HG02973 (cell line): ENCODE results near the gene ADGRG1.
"Not testable (repeated sequence)": the region's sequence is repeated elsewhere in the genome, so short reads cannot be mapped to it uniquely, and the experiment has no call there.

Experiments used
- ATAC-seq: cut with Tn5 transposase; IDR thresholded peaks from one replicate; pipeline ENCODE4 v1.9.1; 2021; ENCODE audit warnings: moderate library complexity; ENCODE audit not compliant: unreplicated experiment

The ADGRG1 gene

GRCh38 chr16:57628008-57628781, at the start of gene ADGRG1:
ADGRG1 (plus strand) TSS chr16:57628630; CDS start chr16:57650288, 21,658 bp downstream.
- ATAC-seq, result no peak

- no peak for ATAC-seq
Observed at GRCh38 chr16:57579361-57579665, 49.1 kb upstream of the ADGRG1 start.

DNA sequence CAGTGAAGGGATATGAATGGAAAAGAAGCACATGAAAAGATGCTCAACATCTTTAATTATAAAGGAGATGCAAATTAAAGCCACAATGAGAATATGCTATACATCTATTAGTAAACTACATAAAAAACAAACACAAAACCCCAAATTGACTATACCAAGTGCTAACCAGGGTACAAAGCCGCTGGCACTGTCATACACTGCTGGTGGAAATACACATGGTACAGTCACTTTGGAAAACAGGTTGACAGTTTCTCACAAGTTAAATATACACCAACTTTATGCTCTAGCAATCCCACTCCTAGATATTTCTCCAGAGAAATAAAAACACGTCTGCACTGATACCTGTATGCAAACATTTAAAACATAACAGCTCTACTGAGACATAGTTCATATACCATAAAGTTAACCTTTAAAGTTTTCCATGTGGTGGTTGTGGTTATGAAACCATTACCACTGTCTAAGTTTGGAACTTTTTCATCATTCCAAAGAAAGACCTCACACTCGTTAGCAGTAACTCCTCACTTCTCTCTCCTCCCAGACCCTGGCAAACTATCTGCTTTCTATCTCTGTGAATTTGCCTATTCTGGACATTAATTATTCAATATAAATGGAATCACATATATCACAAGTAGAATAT, 43.3 kb upstream of the ADGRG1 start:
- ATAC-seq, result no peak

- no peak for ATAC-seq
Observed at GRCh38 chr16:57588831-57589230, 39.6 kb upstream of the ADGRG1 start.

GRCh38 chr16:57589374-57589773, 39.1 kb upstream of the ADGRG1 start:
- ATAC-seq, result no peak

DNA sequence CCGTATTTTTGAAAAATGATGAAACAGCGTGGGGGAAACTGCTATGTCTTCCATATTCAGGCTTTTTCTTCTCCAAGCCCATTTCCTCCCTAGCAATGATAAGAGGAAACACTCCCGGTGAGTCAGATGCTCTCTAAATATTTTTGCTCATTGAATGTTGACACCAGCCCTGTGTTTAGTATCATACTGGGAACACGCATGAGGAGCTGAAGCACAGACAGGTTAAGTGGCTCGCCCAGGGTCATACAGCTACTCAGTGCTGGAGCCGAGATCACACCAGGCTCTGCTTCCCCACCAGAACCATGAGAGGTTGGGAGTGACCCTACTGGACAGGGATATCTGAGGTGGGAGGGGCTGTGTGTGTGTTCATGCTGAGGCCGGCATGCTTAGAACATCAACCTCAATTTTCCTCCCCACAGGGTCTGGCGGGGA, 37.8 kb upstream of the ADGRG1 start:
- no peak for ATAC-seq

DNA sequence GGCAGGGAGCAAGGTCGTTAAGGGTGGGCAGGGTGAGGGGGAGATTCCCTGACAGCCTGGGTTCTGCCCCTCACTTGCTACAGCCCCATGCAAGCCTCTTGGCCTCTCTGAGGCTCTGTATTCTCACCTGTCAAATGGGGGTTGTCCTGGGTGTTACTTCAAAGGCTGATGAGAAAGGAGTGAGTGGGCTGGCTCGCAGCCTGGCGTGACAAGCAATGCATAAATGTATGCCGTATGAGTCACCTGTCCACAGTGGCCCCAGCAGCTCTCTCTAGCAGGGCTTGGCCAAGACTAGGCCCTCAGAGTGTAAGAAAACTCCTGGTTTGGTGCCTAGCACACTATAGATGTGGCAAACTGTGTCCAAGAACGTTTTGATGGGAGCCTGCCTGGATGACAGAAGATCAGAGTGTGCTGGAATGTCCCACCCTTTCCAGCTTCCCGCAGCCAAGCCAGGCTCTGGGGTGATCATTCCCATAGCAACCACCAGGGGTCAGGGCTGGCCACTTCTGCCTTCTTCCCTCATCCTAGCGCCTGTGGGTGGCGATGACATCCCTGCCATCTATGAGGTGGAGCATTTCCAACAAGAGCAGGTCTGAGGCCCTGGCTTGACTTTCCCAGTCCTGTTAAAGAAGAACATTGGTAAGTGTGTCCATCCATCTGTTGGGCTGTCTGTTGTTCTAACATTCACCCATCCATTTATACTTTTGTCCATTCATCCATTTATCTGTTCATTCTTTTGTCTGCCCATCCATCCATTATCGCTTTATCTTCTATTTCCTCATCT, 37.2 kb upstream of the ADGRG1 start:
- ATAC-seq, result peak; percentile 72

DNA sequence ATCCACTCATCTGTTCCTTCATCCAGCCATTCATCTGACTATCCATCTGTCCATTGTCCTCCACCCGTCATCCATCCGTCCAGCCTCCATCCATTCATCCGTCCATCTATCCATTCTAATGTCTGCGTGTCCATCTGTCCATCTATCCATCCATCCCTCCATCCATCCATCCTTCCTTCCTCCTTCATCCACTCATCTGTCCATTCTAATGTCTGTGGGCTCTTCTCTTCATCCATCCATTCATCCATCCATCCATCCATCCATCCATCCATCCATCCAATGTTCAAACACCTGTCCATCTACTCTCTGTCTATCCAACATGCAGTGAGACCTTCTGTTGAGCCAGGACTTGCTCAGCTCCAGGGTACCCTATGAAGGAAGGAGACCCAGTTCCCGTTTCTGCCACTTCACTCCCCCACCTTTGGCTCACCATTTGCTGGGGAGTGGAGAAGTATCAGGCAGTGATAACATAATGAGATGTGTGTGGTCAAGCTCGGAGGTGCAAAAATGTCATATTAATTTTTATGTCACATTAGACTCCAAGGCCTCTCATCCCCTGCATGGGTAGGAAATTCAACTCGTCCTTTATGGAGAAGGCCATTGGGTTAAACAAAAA, 36.5 kb upstream of the ADGRG1 start:
- no peak for ATAC-seq

GRCh38 chr16:57592591-57593003, 35.8 kb upstream of the ADGRG1 start:
- ATAC-seq, result no peak

GRCh38 chr16:57593021-57593420, 35.4 kb upstream of the ADGRG1 start:
- no peak for ATAC-seq

GRCh38 chr16:57593990-57594389, 34.4 kb upstream of the ADGRG1 start:
- no peak for ATAC-seq

DNA sequence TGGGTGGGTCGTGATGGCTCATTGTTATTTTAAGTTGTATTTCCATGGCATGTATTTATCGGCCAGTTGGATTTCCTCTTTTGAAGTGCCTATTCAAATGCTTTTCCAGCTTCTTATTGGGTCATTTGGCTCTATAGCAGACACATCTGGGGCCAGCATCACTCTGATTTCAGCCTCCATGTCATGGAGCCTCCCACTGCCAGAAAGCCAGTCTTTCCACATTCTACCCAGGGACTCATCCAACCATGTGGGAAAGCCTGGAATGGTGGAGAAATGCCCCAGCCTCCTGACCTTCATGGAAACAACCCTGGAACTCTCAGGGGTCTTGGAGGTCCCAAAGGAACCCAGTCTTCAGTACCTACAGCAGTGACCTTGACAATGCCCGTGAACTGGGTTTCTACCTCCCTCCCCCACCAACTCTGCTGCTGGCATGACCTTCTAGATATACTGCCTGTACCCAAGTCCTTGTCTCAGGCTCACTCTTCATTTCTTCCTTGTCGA, 33.8 kb upstream of the ADGRG1 start:
- no peak for ATAC-seq

DNA sequence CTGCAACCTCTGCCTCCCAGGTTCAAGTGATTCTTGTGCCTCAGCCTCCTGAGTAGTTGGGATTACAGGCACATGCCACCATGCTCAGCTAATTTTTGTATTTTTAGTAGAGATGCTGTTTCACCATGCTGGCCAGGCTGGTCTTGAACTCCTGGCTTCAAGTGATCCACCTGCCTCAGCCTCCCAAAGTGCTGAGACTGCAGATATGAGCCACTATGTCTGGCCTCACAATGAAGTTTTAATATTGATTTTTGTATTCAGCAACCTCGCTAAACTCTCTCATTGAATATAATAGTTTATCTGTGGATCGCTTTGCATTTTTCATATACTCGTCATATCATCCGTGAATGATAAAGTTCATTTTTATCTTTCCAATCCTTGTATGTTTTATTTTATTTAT, 32.2 kb upstream of the ADGRG1 start:
- not testable (repeated sequence) for ATAC-seq

- no peak for ATAC-seq
Observed at GRCh38 chr16:57598437-57598836, 30.0 kb upstream of the ADGRG1 start.

DNA sequence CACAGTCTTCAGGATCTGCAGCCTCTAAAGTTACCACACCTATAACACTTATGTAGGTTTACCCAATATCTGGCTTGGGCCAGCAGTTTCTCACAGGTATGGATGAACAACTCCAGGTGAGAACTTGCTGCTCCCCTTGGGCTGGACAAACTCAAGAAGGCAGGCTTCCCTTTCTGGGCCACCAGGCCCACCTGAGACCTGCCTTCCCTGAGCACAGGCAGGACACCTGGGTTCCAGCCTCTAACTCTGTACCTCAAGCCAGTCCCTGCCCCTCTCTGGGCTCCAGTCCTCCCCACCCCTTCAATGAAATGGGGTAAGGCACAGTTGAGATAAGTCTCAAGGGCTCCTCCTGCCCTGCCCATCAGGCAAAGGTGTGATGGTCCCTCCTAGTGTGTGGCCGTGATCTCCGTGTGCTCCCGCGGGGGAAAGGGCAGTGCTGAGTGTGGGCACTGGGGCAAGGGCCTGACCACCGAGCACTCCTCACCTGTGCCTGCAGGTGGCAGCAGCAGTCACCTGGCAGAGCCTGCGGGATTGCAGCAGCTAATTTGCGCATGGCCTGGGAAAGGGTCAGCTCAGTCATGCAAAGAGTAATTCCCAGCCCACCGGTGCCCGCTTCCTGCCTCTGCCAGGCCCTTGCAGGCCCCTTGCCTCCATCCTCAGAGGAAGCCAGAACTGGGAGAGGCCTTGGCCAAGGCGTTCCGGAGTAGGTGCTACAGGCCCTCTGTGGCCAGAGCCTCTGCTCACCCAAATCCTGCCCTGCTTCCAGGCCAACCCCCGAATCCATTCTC, 28.2 kb upstream of the ADGRG1 start:
- no peak for ATAC-seq

GRCh38 chr16:57600952-57601580, 27.4 kb upstream of the ADGRG1 start:
- ATAC-seq, result no peak

GRCh38 chr16:57601801-57602478, 26.5 kb upstream of the ADGRG1 start:
- ATAC-seq, result peak; percentile 84

GRCh38 chr16:57603115-57604024, 25.1 kb upstream of the ADGRG1 start:
- no peak for ATAC-seq
